HEK293 (cell line): ENCODE results near the gene LONRF2.
"Not testable (repeated sequence)": the region's sequence is repeated elsewhere in the genome, so short reads cannot be mapped to it uniquely, and the experiment has no call there.

Source experiments
- CTCF ChIA-PET: fragments of 350-600 bp; formaldehyde crosslinking; extraction: SDS; loops from one replicate; lab custom pipeline; 2021; ENCODE audit warnings: antibody characterized with exemption; lab: Yijun Ruan, JAX
- POLR2A ChIA-PET: fragments of 300-600 bp; formaldehyde crosslinking; extraction: SDS; loops from one replicate; lab custom pipeline; 2020; ENCODE audit warnings: antibody characterized with exemption, inconsistent platforms; lab: Yijun Ruan, JAX
- H3K27ac ChIP-seq: fragments of 200-500 bp; sonication (Bioruptor generic); 2 replicates; pipeline ENCODE4 v1.5.1; 2014; ENCODE audit warnings: low read depth, low read length, control low read depth, inconsistent platforms; ENCODE audit errors: extremely low read depth
- H3K36me3 ChIP-seq, 2 experiments: fragments of 200-500 bp in 1 of 2; sonication (Bioruptor generic) in 1 of 2; 1 replicate in 1 of 2; 2 replicates in 1 of 2; pipeline ENCODE4 v1.5.1; 2014 to 2017; ENCODE audit warnings: inconsistent platforms in 2 of 2, low read length in 2 of 2; ENCODE audit not compliant: control insufficient read depth in 2 of 2, insufficient read depth in 1 of 2
- H3K4me1 ChIP-seq: fragments of 200-500 bp; sonication (Bioruptor generic); 2 replicates; pipeline ENCODE4 v1.5.1; 2014; ENCODE audit warnings: mild to moderate bottlenecking, low read length, inconsistent platforms; ENCODE audit not compliant: control insufficient read depth, insufficient read depth
- H3K4me3 ChIP-seq: 2 replicates; pipeline ENCODE4 v1.5.1; 2011; ENCODE audit warnings: low read depth, mild to moderate bottlenecking, control low read depth, low read length, moderate library complexity
- H3K9me3 ChIP-seq: fragments of 200-500 bp; sonication (Bioruptor generic); 2 replicates; pipeline ENCODE4 v1.5.1; 2014; ENCODE audit warnings: low read depth, low read length, inconsistent platforms; ENCODE audit not compliant: control insufficient read depth, insufficient read depth
- HOXC10 ChIP-seq: sonication (generic); formaldehyde crosslinking; IDR thresholded peaks from 2 replicates; pipeline ENCODE4 v1.8.1; 2023; ENCODE audit warnings: mild to moderate bottlenecking, missing genetic modification reagents
- KLF10 ChIP-seq: fragments of 450-650 bp; IDR thresholded peaks from 2 replicates; pipeline ENCODE4 v1.5.1; 2018; ENCODE audit warnings: missing biosample characterization, mild to moderate bottlenecking, missing genetic modification characterization
- SETDB1 ChIP-seq: IDR thresholded peaks from one replicate; pipeline ENCODE4 v1.6.1; 2017; ENCODE audit warnings: mild to moderate bottlenecking, low read length, moderate library complexity, mixed read lengths; ENCODE audit not compliant: insufficient read length
- SP3 ChIP-seq: fragments of 450-650 bp; formaldehyde crosslinking; IDR thresholded peaks from 2 replicates; pipeline ENCODE4 v1.5.1; 2016; ENCODE audit warnings: missing biosample characterization, missing genetic modification characterization
- WT1 ChIP-seq: fragments of 450-650 bp; formaldehyde crosslinking; IDR thresholded peaks from 2 replicates; pipeline ENCODE4 v1.5.1; 2016; ENCODE audit warnings: missing biosample characterization, missing genetic modification characterization
- ZBTB48 ChIP-seq: fragments of 450-650 bp; formaldehyde crosslinking; IDR thresholded peaks from 2 replicates; pipeline ENCODE4 v1.5.1; 2016; ENCODE audit warnings: missing biosample characterization, missing genetic modification characterization
- ZFP69B ChIP-seq: fragments of 450-650 bp; formaldehyde crosslinking; IDR thresholded peaks from 2 replicates; pipeline ENCODE4 v1.5.1; 2016; ENCODE audit warnings: missing biosample characterization, missing genetic modification characterization
- ZNF366 ChIP-seq: fragments of 450-650 bp; formaldehyde crosslinking; conservative IDR thresholded peaks from 2 replicates; pipeline ENCODE4 v1.5.1; 2016; ENCODE audit warnings: missing biosample characterization, missing genetic modification characterization
- ZNF529 ChIP-seq: fragments of 450-650 bp; formaldehyde crosslinking; IDR thresholded peaks from 2 replicates; pipeline ENCODE4 v1.5.1; 2017; ENCODE audit warnings: missing genetic modification characterization, missing biosample characterization; ENCODE audit not compliant: insufficient replicate concordance
- ZNF560 ChIP-seq: fragments of 450-650 bp; formaldehyde crosslinking; IDR thresholded peaks from 2 replicates; pipeline ENCODE4 v1.5.1; 2017; ENCODE audit warnings: missing biosample characterization, missing genetic modification characterization, borderline replicate concordance
- ZNF747 ChIP-seq: fragments of 450-650 bp; formaldehyde crosslinking; IDR thresholded peaks from 2 replicates; pipeline ENCODE4 v1.5.1; 2016; ENCODE audit warnings: missing biosample characterization, missing genetic modification characterization
- ZSCAN23 ChIP-seq: fragments of 450-650 bp; formaldehyde crosslinking; IDR thresholded peaks from 2 replicates; pipeline ENCODE4 v1.5.1; 2016; ENCODE audit warnings: missing biosample characterization, missing genetic modification characterization
- TF ChIP-seq, protein P1 (sequence below): fragments of 450-650 bp; formaldehyde crosslinking; IDR thresholded peaks from 2 replicates; pipeline ENCODE4 v1.5.1; 2016; ENCODE audit warnings: missing biosample characterization, missing genetic modification characterization
- TF ChIP-seq, protein P2 (sequence below): fragments of 450-650 bp; formaldehyde crosslinking; IDR thresholded peaks from 2 replicates; pipeline ENCODE4 v1.5.1; 2016; ENCODE audit warnings: missing biosample characterization, missing genetic modification characterization
- TF ChIP-seq, protein P3 (sequence below): fragments of 450-650 bp; formaldehyde crosslinking; IDR thresholded peaks from 2 replicates; pipeline ENCODE4 v1.5.1; 2017; ENCODE audit warnings: missing biosample characterization, missing genetic modification characterization

The LONRF2 gene

DNA sequence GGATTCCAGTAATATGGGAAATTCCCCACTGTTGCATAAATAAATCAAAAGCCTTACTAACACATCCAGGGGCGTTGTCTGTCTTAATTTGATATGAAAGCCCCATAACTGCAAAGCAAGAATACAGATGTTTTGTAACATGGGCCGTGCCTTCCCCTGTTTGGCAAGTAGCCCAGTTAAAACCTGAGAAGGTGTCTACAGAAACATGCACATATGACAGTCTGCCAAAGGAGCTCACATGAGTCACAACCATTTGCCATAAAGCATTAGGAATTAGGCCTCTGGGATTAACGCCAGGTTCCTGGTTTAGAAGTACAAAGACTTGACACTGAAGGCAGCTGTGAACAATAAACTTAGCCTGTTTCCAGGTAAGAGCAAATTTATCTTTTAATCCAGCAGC is 43.1 kb upstream of the LONRF2 start:
- ChIA-PET CTCF (interaction anchor here (1.1 to 6.6 kb wide), 3 partner anchors 15 to 103 kb away, joined by 3 to 48 read pairs (median 27); no protein-coding TSS in a partner anchor), POLR2A (no interaction called here)
- H3K27ac ChIP-seq: no peak overlapping the region
- TF ChIP-seq, protein P1, sequence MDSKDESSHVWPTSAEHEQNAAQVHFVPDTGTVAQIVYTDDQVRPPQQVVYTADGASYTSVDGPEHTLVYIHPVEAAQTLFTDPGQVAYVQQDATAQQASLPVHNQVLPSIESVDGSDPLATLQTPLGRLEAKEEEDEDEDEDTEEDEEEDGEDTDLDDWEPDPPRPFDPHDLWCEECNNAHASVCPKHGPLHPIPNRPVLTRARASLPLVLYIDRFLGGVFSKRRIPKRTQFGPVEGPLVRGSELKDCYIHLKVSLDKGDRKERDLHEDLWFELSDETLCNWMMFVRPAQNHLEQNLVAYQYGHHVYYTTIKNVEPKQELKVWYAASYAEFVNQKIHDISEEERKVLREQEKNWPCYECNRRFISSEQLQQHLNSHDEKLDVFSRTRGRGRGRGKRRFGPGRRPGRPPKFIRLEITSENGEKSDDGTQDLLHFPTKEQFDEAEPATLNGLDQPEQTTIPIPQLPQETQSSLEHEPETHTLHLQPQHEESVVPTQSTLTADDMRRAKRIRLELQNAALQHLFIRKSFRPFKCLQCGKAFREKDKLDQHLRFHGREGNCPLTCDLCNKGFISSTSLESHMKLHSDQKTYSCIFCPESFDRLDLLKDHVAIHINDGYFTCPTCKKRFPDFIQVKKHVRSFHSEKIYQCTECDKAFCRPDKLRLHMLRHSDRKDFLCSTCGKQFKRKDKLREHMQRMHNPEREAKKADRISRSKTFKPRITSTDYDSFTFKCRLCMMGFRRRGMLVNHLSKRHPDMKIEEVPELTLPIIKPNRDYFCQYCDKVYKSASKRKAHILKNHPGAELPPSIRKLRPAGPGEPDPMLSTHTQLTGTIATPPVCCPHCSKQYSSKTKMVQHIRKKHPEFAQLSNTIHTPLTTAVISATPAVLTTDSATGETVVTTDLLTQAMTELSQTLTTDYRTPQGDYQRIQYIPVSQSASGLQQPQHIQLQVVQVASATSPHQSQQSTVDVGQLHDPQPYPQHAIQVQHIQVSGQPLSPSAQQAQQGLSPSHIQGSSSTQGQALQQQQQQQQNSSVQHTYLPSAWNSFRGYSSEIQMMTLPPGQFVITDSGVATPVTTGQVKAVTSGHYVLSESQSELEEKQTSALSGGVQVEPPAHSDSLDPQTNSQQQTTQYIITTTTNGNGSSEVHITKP: peak; percentile 63
- TF ChIP-seq SP3 (tag by site-specific recombination) (no peak), HOXC10 (CRISPR knock-in tag) (no peak), ZBTB48 (tag by site-specific recombination) (no peak), ZFP69B (tag by site-specific recombination) (no peak), ZSCAN23 (tag by site-specific recombination) (no peak), KLF10 (tag by site-specific recombination) (0 out of 2 replicates have a peak, but pooled peaks have one; percentile 28), ZNF560 (tag by site-specific recombination) (no peak), SETDB1 (peak; percentile 24), WT1 (tag by site-specific recombination) (0 out of 2 replicates have a peak, but pooled peaks have one; percentile 26), ZNF747 (tag by site-specific recombination) (no peak), ZNF366 (tag by site-specific recombination) (no peak; the same call in 1 of the 2 replicates), ZNF529 (no peak)
- TF ChIP-seq, protein P2, sequence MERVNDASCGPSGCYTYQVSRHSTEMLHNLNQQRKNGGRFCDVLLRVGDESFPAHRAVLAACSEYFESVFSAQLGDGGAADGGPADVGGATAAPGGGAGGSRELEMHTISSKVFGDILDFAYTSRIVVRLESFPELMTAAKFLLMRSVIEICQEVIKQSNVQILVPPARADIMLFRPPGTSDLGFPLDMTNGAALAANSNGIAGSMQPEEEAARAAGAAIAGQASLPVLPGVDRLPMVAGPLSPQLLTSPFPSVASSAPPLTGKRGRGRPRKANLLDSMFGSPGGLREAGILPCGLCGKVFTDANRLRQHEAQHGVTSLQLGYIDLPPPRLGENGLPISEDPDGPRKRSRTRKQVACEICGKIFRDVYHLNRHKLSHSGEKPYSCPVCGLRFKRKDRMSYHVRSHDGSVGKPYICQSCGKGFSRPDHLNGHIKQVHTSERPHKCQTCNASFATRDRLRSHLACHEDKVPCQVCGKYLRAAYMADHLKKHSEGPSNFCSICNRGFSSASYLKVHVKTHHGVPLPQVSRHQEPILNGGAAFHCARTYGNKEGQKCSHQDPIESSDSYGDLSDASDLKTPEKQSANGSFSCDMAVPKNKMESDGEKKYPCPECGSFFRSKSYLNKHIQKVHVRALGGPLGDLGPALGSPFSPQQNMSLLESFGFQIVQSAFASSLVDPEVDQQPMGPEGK (tag by site-specific recombination): no peak
- TF ChIP-seq, protein P3, sequence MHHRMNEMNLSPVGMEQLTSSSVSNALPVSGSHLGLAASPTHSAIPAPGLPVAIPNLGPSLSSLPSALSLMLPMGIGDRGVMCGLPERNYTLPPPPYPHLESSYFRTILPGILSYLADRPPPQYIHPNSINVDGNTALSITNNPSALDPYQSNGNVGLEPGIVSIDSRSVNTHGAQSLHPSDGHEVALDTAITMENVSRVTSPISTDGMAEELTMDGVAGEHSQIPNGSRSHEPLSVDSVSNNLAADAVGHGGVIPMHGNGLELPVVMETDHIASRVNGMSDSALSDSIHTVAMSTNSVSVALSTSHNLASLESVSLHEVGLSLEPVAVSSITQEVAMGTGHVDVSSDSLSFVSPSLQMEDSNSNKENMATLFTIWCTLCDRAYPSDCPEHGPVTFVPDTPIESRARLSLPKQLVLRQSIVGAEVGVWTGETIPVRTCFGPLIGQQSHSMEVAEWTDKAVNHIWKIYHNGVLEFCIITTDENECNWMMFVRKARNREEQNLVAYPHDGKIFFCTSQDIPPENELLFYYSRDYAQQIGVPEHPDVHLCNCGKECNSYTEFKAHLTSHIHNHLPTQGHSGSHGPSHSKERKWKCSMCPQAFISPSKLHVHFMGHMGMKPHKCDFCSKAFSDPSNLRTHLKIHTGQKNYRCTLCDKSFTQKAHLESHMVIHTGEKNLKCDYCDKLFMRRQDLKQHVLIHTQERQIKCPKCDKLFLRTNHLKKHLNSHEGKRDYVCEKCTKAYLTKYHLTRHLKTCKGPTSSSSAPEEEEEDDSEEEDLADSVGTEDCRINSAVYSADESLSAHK (tag by site-specific recombination): no peak
- no peaks in the 10 kb centered on the region; the same call in 1 of the 2 replicates for H3K4me1 ChIP-seq
- no peaks in the 10 kb centered on the region for H3K9me3 ChIP-seq
- H3K36me3 ChIP-seq: no peaks in the 10 kb centered on the region
- no peak overlapping the region for H3K4me3 ChIP-seq

DNA sequence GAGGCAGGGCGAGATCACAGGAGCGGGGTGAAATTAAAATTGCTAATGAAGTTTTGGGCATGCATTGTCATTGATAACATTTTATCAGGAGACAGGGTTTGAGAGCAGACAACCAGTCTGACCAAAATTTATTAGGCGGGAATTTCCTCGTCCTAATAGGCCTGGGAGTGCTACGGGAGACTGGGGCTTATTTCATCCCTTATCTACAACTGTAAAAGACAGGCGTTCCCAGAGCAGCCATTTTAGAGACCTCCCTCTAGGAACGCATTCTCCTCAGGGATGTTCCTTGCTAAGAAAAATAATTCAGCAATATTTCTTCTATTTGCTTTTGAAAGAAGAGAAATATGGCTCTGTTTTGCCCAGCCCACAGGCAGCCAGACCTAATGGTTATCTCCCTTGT is 40.0 kb upstream of the LONRF2 start:
- POLR2A ChIA-PET, H3K4me1 ChIP-seq, H3K36me3 ChIP-seq, CTCF ChIA-PET, H3K4me3 ChIP-seq, H3K27ac ChIP-seq, H3K9me3 ChIP-seq: not testable (repeated sequence)
- peak; percentile 91 for TF ChIP-seq SETDB1
